Tibial nerve (tissue), 4 donors: Measurements from ENCODE around the gene CRACR2A. TPM values are rescaled to one million over a fixed set of nuclear protein-coding genes. Genes with fewer than 3 reads are reported as not detected.

Experiments
- DNase-seq, 2 donors: peaks; one replicate each; pipeline ENCODE4 v3.0.0-alpha.2; 2019; ENCODE audit warnings: low spot score in 2 of 2
- H3K27ac ChIP-seq, 4 donors: fragments of 200-600 bp; sonication (generic) in 3 of 4; one replicate each; pipeline ENCODE4 v1.5.1; 2017 to 2019; ENCODE audit warnings: mild to moderate bottlenecking in 1 of 4
- H3K27me3 ChIP-seq, 2 donors: fragments of 200-600 bp; sonication (generic) in 1 of 2; one replicate each; pipeline versions ENCODE4 v1.5.1 to v1.6.0; 2017 to 2019
- H3K36me3 ChIP-seq, 3 donors: fragments of 200-600 bp; sonication (generic); one replicate each; pipeline ENCODE4 v1.5.1; 2018 to 2019
- H3K4me1 ChIP-seq, 4 donors: fragments of 200-600 bp; sonication (generic) in 3 of 4; one replicate each; pipeline ENCODE4 v1.5.1; 2017 to 2019
- H3K4me3 ChIP-seq, 4 donors: fragments of 200-600 bp; sonication (generic) in 3 of 4; one replicate each; pipeline ENCODE4 v1.5.1; 2017 to 2019; ENCODE audit warnings: mild to moderate bottlenecking in 1 of 4, moderate library complexity in 1 of 4
- H3K9me3 ChIP-seq, 4 donors: fragments of 200-600 bp; sonication (generic) in 3 of 4; one replicate each; pipeline ENCODE4 v1.5.1; 2017 to 2019
- EP300 ChIP-seq, 2 donors: sonication (generic); formaldehyde crosslinking; IDR thresholded peaks; one replicate each; pipeline ENCODE4 v1.6.1; 2017; ENCODE audit warnings: antibody characterized with exemption in 2 of 2, mild to moderate bottlenecking in 1 of 2
- POLR2A ChIP-seq, 2 donors: fragments of 450-650 bp; IDR thresholded peaks; one replicate each; pipeline ENCODE4 v1.6.1; 2017; ENCODE audit warnings: antibody characterized with exemption in 2 of 2, mild to moderate bottlenecking in 2 of 2, moderate library complexity in 2 of 2
- WGBS, 2 donors: methylation state at CpG; one replicate each; pipeline ENCODE4 v1.1.5; 2018; 5-methylcytosine and 5-hydroxymethylcytosine counted together
- total RNA-seq, 4 donors: library from RNA; depleted of rRNA; stranded (reverse); fragments of >200 nt; gene quantifications; one replicate each; pipeline ENCODE4 v1.1.0, GENCODE V29; 2016
- TF ChIP-seq, protein P1 (sequence below), 5 experiments: fragments of 200-600 bp in 3 of 5; fragments of 450-650 bp in 2 of 5; sonication (generic) in 3 of 5; IDR thresholded peaks; one replicate each; pipeline ENCODE4 v1.5.1; 2016 to 2019; ENCODE audit warnings: antibody characterized with exemption in 5 of 5, mild to moderate bottlenecking in 3 of 5, moderate library complexity in 2 of 5

The CRACR2A gene
- total RNA-seq: 1 to 10 TPM; 2.6 to 6.3 (median 4.2) TPM

DNA sequence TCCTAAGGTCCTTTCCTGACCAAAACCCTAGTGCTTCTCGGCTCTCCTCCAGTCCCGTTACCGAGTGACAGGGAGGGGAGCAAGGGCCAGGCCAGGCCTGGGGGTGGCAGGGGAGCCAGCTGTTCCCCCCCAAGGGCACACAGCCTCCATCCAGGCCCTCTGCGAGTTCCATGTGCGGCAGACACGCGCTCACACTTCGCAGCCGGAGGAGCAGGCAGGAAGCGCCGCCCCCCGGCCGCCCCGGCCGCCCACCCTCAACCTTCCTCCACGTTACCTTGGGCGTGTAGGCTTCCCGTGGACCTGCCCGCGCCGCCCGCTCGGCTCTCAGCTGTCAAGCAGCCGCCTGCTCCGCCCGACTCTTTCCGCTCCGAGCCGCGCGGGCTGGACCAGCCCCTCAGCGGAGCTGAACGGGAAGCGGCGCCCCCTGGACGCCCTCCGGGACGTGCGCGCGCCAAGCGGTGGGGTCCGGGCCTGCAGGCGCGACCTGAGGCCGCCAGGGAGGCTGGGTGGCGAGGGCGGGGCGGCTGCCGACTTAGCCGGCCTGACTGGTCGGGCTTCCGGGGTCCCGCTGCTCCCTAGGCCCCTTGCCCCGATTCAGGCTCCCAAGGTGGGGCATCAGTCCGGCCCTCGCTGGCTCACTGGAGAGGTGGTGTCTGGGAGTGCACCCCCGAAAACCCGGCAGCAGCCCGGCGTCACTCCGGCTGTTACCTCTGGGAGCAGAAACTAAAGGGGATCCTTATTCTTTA is at the start of gene CRACR2A:
Gene CRACR2A, minus strand, starts transcription at position 369 of the 746 bp plus-strand sequence. CDS start 56,110 bp downstream, outside the sequence.
- 8 to 12% methylated on average over 25 to 28 of the region's 62 CpGs for WGBS, 2 donors
- DNase-seq: peak; percentile 18

GRCh38 chr12:3797531-3798048 is 44.7 kb upstream of the CRACR2A start:
- WGBS, 2 donors: 91% methylated on average over 3 of the region's 3 CpGs
- no peaks in the 10 kb centered on the region for H3K27me3 ChIP-seq
- TF ChIP-seq EP300 (IDR thresholded peaks at IDR 0.05) (no peak), POLR2A (IDR thresholded peaks at IDR 0.05) (no peak)
- TF ChIP-seq, protein P1, sequence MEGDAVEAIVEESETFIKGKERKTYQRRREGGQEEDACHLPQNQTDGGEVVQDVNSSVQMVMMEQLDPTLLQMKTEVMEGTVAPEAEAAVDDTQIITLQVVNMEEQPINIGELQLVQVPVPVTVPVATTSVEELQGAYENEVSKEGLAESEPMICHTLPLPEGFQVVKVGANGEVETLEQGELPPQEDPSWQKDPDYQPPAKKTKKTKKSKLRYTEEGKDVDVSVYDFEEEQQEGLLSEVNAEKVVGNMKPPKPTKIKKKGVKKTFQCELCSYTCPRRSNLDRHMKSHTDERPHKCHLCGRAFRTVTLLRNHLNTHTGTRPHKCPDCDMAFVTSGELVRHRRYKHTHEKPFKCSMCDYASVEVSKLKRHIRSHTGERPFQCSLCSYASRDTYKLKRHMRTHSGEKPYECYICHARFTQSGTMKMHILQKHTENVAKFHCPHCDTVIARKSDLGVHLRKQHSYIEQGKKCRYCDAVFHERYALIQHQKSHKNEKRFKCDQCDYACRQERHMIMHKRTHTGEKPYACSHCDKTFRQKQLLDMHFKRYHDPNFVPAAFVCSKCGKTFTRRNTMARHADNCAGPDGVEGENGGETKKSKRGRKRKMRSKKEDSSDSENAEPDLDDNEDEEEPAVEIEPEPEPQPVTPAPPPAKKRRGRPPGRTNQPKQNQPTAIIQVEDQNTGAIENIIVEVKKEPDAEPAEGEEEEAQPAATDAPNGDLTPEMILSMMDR (IDR thresholded peaks at IDR 0.05): no peak
- no peak overlapping the region for H3K27ac ChIP-seq
- DNase-seq: no peak
- H3K9me3 ChIP-seq: no peaks in the 10 kb centered on the region
- peaks cover 0 to 19% (median 0%) of the 10 kb centered on the region in 3 donors for H3K36me3 ChIP-seq
- H3K4me3 ChIP-seq: no peak overlapping the region
- H3K4me1 ChIP-seq: no peaks in the 10 kb centered on the region

More for the DNA sequence above, at the start of gene CRACR2A:
- H3K27ac ChIP-seq: peak within 1 kb of the TSS in 3 of 4 donors; percentile 82 to 87 (median 84)
- no peaks in the 10 kb centered on the region for H3K9me3 ChIP-seq
- peaks cover 0 to 16% of the 10 kb centered on the region in 2 donors for H3K27me3 ChIP-seq
- H3K4me3 ChIP-seq: peak within 1 kb of the TSS; percentile 25 to 68 (median 47)
- TF ChIP-seq POLR2A (IDR thresholded peaks at IDR 0.05): no peak
- TF ChIP-seq, protein P1 (IDR thresholded peaks at IDR 0.05): peak; percentile 21 to 72 (median 52)
- H3K36me3 ChIP-seq: peaks cover 0 to 1% (median 0%) of the 10 kb centered on the region in 3 donors
- peaks cover 0 to 32% (median 2%) of the 10 kb centered on the region in 4 donors for H3K4me1 ChIP-seq

DNA sequence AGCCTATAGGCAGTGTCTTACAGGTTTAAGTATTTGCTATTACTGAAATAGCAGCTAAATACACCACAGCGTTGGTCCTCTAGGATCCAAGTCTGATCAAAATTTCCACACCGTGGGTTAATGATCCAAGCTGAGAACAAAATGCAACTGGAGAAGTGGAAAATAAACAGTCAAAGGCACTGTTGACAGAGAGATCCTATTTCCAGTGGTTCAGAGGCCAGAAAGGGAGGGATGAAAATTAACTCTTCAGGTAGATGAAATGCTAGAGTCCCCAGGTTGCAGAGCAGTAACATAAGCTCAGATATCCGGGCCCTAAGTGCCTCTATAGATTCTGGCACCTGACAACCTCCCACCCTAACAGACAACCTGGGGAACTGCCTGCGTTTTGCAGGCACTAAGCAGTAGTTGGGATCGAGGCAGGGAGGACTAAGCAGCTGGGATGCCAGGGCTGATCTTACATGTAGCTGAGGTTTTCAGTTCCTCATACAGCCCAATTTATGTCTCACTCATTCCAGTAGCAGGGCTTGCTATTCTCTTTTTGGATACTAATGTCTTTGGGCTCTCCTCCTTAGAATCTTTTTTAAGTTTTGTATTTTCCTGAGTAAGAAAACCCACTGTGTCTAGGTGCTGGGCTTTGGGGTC is 42.7 kb upstream of the CRACR2A start:
- H3K4me3 ChIP-seq: no peak overlapping the region
- H3K27me3 ChIP-seq: no peaks in the 10 kb centered on the region
- H3K4me1 ChIP-seq: no peaks in the 10 kb centered on the region
- DNase-seq: no peak
- H3K27ac ChIP-seq: no peak overlapping the region
- TF ChIP-seq, protein P1 (IDR thresholded peaks at IDR 0.05): no peak
- no peak for TF ChIP-seq EP300 (IDR thresholded peaks at IDR 0.05)
- no peak for TF ChIP-seq POLR2A (IDR thresholded peaks at IDR 0.05)
- peaks cover 0 to 19% (median 0%) of the 10 kb centered on the region in 3 donors for H3K36me3 ChIP-seq
- H3K9me3 ChIP-seq: no peaks in the 10 kb centered on the region
- 59 to 63% methylated on average over 5 of the region's 5 CpGs for WGBS, 2 donors

DNA sequence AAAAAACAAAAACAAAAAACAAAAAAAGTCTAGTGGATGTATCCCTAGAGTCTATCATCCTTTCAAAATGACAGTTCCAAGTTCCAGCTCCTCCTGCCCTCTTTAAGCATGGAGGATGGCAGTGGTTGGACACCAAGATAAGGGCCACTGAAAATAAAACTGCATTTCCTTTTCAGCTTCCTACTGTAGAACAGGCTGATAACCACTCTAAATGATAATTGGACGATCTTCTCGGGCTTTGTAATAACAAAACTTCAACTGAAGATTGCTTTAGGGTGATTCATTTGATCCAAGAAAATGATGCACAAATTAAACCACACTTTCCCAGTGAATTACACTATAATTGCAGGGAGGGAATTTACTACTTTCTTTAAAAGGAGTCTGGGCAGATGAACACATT is 42.2 kb upstream of the CRACR2A start:
- Histone ChIP-seq H3K27ac (no peak overlapping the region), H3K4me1 (no peaks in the 10 kb centered on the region), H3K27me3 (no peaks in the 10 kb centered on the region), H3K9me3 (no peaks in the 10 kb centered on the region), H3K36me3 (peaks cover 0 to 19% (median 0%) of the 10 kb centered on the region in 3 donors), H3K4me3 (no peak overlapping the region)
- DNase-seq: no peak
- TF ChIP-seq POLR2A (IDR thresholded peaks at IDR 0.05): no peak
- TF ChIP-seq EP300 (IDR thresholded peaks at IDR 0.05): no peak
- TF ChIP-seq, protein P1 (IDR thresholded peaks at IDR 0.05): no peak
- 53 to 58% methylated on average over 2 of the region's 2 CpGs for whole genome bisulfite sequencing, 2 donors
